CD4-positive, alpha-beta memory T cell (primary cell): Measurements from ENCODE around the gene SAMD14. TPM values are rescaled to one million over a fixed set of nuclear protein-coding genes. Genes with fewer than 3 reads are reported as not detected.

ENCODE experiments used
- CTCF ChIA-PET: fragments of 350-600 bp; sonication (Branson Sonifier 250); formaldehyde crosslinking; loops from one replicate; lab custom pipeline; 2021; ENCODE audit warnings: inconsistent platforms; ENCODE audit not compliant: partially characterized antibody; lab: Charles Lee
- POLR2A ChIA-PET: fragments of 350-600 bp; sonication (Branson Sonifier 250); formaldehyde crosslinking; loops from one replicate; lab custom pipeline; 2021; ENCODE audit not compliant: partially characterized antibody; lab: Charles Lee
- DNase-seq, 5 donors: peaks; one replicate each; pipeline versions ENCODE4 v3.0.0 to v3.0.0-alpha.2; 2020 to 2022; ENCODE audit warnings: mixed read lengths in 1 of 5
- H3K27ac ChIP-seq: one replicate; pipeline ENCODE4 v1.7.0; 2013; ENCODE audit warnings: low read depth, low read length
- H3K27me3 ChIP-seq: 2 replicates; pipeline ENCODE4 v1.7.0; 2013; ENCODE audit warnings: mild to moderate bottlenecking, low read length, moderate library complexity; ENCODE audit not compliant: insufficient read depth
- H3K36me3 ChIP-seq: 2 replicates; pipeline ENCODE4 v1.7.0; 2013; ENCODE audit warnings: mild to moderate bottlenecking, low read length, moderate library complexity; ENCODE audit not compliant: insufficient read depth
- H3K4me1 ChIP-seq: 2 replicates; pipeline ENCODE4 v1.7.0; 2013; ENCODE audit warnings: mild to moderate bottlenecking, low read length, moderate library complexity; ENCODE audit not compliant: insufficient read depth
- H3K4me3 ChIP-seq, 2 donors: one replicate each; pipeline ENCODE4 v1.7.0; 2013; ENCODE audit warnings: low read length in 2 of 2, mild to moderate bottlenecking in 1 of 2
- H3K9me3 ChIP-seq, 2 donors: one replicate each; pipeline ENCODE4 v1.7.0; 2013; ENCODE audit warnings: low read length in 2 of 2, control low read depth in 1 of 2; ENCODE audit not compliant: control insufficient read depth in 1 of 2
- H3K27ac Mint-ChIP-seq, 7 donors: one replicate each; pipeline ENCODE4 v1.8.0; 2020 to 2021; ENCODE audit warnings: mixed read lengths in 7 of 7, mild to moderate bottlenecking in 6 of 7, inconsistent platforms in 3 of 7, moderate library complexity in 3 of 7
- H3K27me3 Mint-ChIP-seq, 2 donors: one replicate each; pipeline ENCODE4 v1.8.0; 2020 to 2021; ENCODE audit warnings: mixed read lengths in 2 of 2
- H3K36me3 Mint-ChIP-seq, 2 donors: one replicate each; pipeline ENCODE4 v1.8.0; 2020 to 2021; ENCODE audit warnings: mixed read lengths in 2 of 2, inconsistent platforms in 1 of 2, mild to moderate bottlenecking in 1 of 2
- H3K4me1 Mint-ChIP-seq, 4 donors: one replicate each; pipeline ENCODE4 v1.8.0; 2020 to 2021; ENCODE audit warnings: mixed read lengths in 4 of 4, mild to moderate bottlenecking in 1 of 4
- H3K4me3 Mint-ChIP-seq, 8 donors: one replicate each; pipeline ENCODE4 v1.8.0; 2020 to 2021; ENCODE audit warnings: mixed read lengths in 8 of 8, mild to moderate bottlenecking in 7 of 8, moderate library complexity in 6 of 8, inconsistent platforms in 3 of 8
- H3K9me3 Mint-ChIP-seq, 8 donors: one replicate each; pipeline ENCODE4 v1.8.0; 2020 to 2021; ENCODE audit warnings: mixed read lengths in 8 of 8, mild to moderate bottlenecking in 5 of 8, inconsistent platforms in 3 of 8, moderate library complexity in 1 of 8
- intact Hi-C: fragments of 100-400 bp; cut with micrococcal nuclease; formaldehyde crosslinking; loops from one replicate; pipeline ENCODE4 v1.15.1; 2023
- polyA plus RNA-seq, 2 donors: library from polyadenylated mRNA; unstranded; fragments of 300-500 nt; fragmentation: Illumina TruSeq; gene quantifications; one replicate each; pipeline ENCODE4 v1.2.3, GENCODE V29; 2021
- total RNA-seq, 2 experiments: library from RNA; stranded (reverse); gene quantifications; one replicate each; pipeline ENCODE4 v1.2.3, GENCODE V29; 2021

SAMD14 gene
- total and polyA plus RNA-seq, 4 experiments from 2014 or later = 0.16 to 1.3 (median 0.72) TPM

- Histone ChIP-seq H3K27me3 (no peaks in the 10 kb centered on the region), H3K9me3 (no peaks in the 10 kb centered on the region), H3K4me1 (no peaks in the 10 kb centered on the region), H3K36me3 (peaks cover 3% of the 10 kb centered on the region), H3K4me3 (no peak overlapping the region), H3K27ac (no peak overlapping the region)
- no peak overlapping the region for H3K4me3 Mint-ChIP-seq
- CTCF ChIA-PET = interaction anchor here (0.8 to 1.4 kb wide), 3 partner anchors 19 to 78 kb away, joined by 3 read pairs; no protein-coding TSS in a partner anchor
- H3K27me3 Mint-ChIP-seq = no peaks in the 10 kb centered on the region
- intact Hi-C loops = no loop called here
- no peaks in the 10 kb centered on the region for H3K4me1 Mint-ChIP-seq
- peaks cover 24 to 38% of the 10 kb centered on the region in 2 donors for H3K36me3 Mint-ChIP-seq
- POLR2A ChIA-PET = no interaction called here
- peak overlapping the region in 1 of 7 donors; percentile 19 for H3K27ac Mint-ChIP-seq
- DNase-seq = peak in 1 of 5 donors; percentile 26
- H3K9me3 Mint-ChIP-seq = no peaks in the 10 kb centered on the region
These were observed 54.4 kb downstream of the SAMD14 start for GRCh38 chr17:50075446-50076032.

GRCh38 chr17:50074227-50074626, 55.7 kb downstream of the SAMD14 start:
- intact Hi-C loops = no loop called here
- H3K4me1 ChIP-seq = no peaks in the 10 kb centered on the region
- no peak overlapping the region for H3K4me3 ChIP-seq

GRCh38 chr17:50072925-50073324, 57.0 kb downstream of the SAMD14 start:
- Mint-ChIP-seq H3K36me3 (peaks cover 26 to 30% of the 10 kb centered on the region in 2 donors), H3K4me3 (no peak overlapping the region), H3K4me1 (no peaks in the 10 kb centered on the region), H3K27ac (no peak overlapping the region), H3K27me3 (no peaks in the 10 kb centered on the region), H3K9me3 (no peaks in the 10 kb centered on the region)
- no peak overlapping the region for H3K4me3 ChIP-seq
- DNase-seq = no peak
- intact Hi-C loops = no loop called here
- POLR2A ChIA-PET = no interaction called here
- H3K27me3 ChIP-seq = no peaks in the 10 kb centered on the region
- CTCF ChIA-PET = interaction anchor here (1.4 to 3.5 kb wide), 2 partner anchors 15 to 46 kb away, joined by 4 to 17 read pairs; no protein-coding TSS in a partner anchor
- peaks cover 3% of the 10 kb centered on the region for H3K36me3 ChIP-seq
- H3K27ac ChIP-seq = no peak overlapping the region
- H3K4me1 ChIP-seq = no peaks in the 10 kb centered on the region
- H3K9me3 ChIP-seq = no peaks in the 10 kb centered on the region

More at GRCh38 chr17:50074227-50074626, 55.7 kb downstream of the SAMD14 start:
- ChIA-PET CTCF (interaction anchor here (1.4 to 3.5 kb wide), 2 partner anchors 13 to 47 kb away, joined by 4 to 17 read pairs; no protein-coding TSS in a partner anchor), POLR2A (no interaction called here)
- H3K36me3 ChIP-seq = peaks cover 3% of the 10 kb centered on the region
- Mint-ChIP-seq H3K9me3 (no peaks in the 10 kb centered on the region), H3K36me3 (peaks cover 26 to 29% of the 10 kb centered on the region in 2 donors), H3K4me3 (no peak overlapping the region), H3K27ac (peak overlapping the region in 1 of 7 donors; percentile 49), H3K4me1 (no peaks in the 10 kb centered on the region), H3K27me3 (no peaks in the 10 kb centered on the region)
- H3K9me3 ChIP-seq = no peaks in the 10 kb centered on the region
- no peak for DNase-seq
- H3K27me3 ChIP-seq = no peaks in the 10 kb centered on the region
- no peak overlapping the region for H3K27ac ChIP-seq

GRCh38 chr17:50072130-50072529, 57.8 kb downstream of the SAMD14 start:
- Mint-ChIP-seq H3K36me3 (peaks cover 18 to 30% of the 10 kb centered on the region in 2 donors), H3K27ac (no peak overlapping the region), H3K4me3 (no peak overlapping the region), H3K4me1 (no peaks in the 10 kb centered on the region), H3K27me3 (no peaks in the 10 kb centered on the region), H3K9me3 (no peaks in the 10 kb centered on the region)
- intact Hi-C loops = no loop called here
- Histone ChIP-seq H3K4me1 (no peaks in the 10 kb centered on the region), H3K27ac (no peak overlapping the region), H3K36me3 (peaks cover 3% of the 10 kb centered on the region), H3K4me3 (no peak overlapping the region), H3K9me3 (no peaks in the 10 kb centered on the region), H3K27me3 (no peaks in the 10 kb centered on the region)
- CTCF ChIA-PET = interaction anchor here (3.5 kb wide), 1 partner anchor 15 kb away, joined by 17 read pairs; no protein-coding TSS in a partner anchor
- peak in 1 of 5 donors; percentile 17 for DNase-seq
- POLR2A ChIA-PET = no interaction called here

- ChIA-PET CTCF (interaction anchor here (3.5 kb wide), 1 partner anchor 16 kb away, joined by 17 read pairs; no protein-coding TSS in a partner anchor), POLR2A (no interaction called here)
- intact Hi-C loops = no loop called here
- Histone ChIP-seq H3K4me3 (no peak overlapping the region), H3K27me3 (no peaks in the 10 kb centered on the region), H3K9me3 (no peaks in the 10 kb centered on the region), H3K36me3 (peaks cover 3% of the 10 kb centered on the region), H3K4me1 (no peaks in the 10 kb centered on the region), H3K27ac (no peak overlapping the region)
- H3K36me3 Mint-ChIP-seq = peaks cover 17 to 30% of the 10 kb centered on the region in 2 donors
- H3K9me3 Mint-ChIP-seq = no peaks in the 10 kb centered on the region
- H3K4me1 Mint-ChIP-seq = no peaks in the 10 kb centered on the region
- no peaks in the 10 kb centered on the region for H3K27me3 Mint-ChIP-seq
- DNase-seq = no peak
- no peak overlapping the region for H3K27ac Mint-ChIP-seq
- peak overlapping the region in 1 of 8 donors; percentile 6 for H3K4me3 Mint-ChIP-seq
These were observed 58.3 kb downstream of the SAMD14 start for GRCh38 chr17:50071692-50072091.

- no peak overlapping the region for H3K4me3 ChIP-seq
- H3K27ac ChIP-seq = no peak overlapping the region
- intact Hi-C loops = no loop called here
- H3K27me3 ChIP-seq = no peaks in the 10 kb centered on the region
- H3K4me1 Mint-ChIP-seq = no peaks in the 10 kb centered on the region
- DNase-seq = peak in 1 of 5 donors; percentile 21
- H3K9me3 Mint-ChIP-seq = no peaks in the 10 kb centered on the region
- H3K27ac Mint-ChIP-seq = no peak overlapping the region
- ChIA-PET CTCF (no interaction called here), POLR2A (no interaction called here)
- H3K4me1 ChIP-seq = no peaks in the 10 kb centered on the region
- H3K4me3 Mint-ChIP-seq = peak overlapping the region in 1 of 8 donors; percentile 6
- H3K9me3 ChIP-seq = no peaks in the 10 kb centered on the region
- no peaks in the 10 kb centered on the region for H3K27me3 Mint-ChIP-seq
- H3K36me3 ChIP-seq = peaks cover 3% of the 10 kb centered on the region
- H3K36me3 Mint-ChIP-seq = peaks cover 17 to 30% of the 10 kb centered on the region in 2 donors
These were observed 58.9 kb downstream of the SAMD14 start for GRCh38 chr17:50070908-50071680.

GRCh38 chr17:50067996-50068395, 62.0 kb downstream of the SAMD14 start:
- H3K4me1 ChIP-seq = no peaks in the 10 kb centered on the region
- H3K27me3 ChIP-seq = no peaks in the 10 kb centered on the region
- peaks cover 3% of the 10 kb centered on the region for H3K36me3 ChIP-seq
- intact Hi-C loops = no loop called here
- peak in 1 of 5 donors; percentile 14 for DNase-seq
- POLR2A ChIA-PET = interaction anchor here (0.6 to 1.6 kb wide), 2 partner anchors 14 to 1546 kb away, joined by 3 read pairs; no protein-coding TSS in a partner anchor
- no peak overlapping the region for H3K4me3 ChIP-seq
- Mint-ChIP-seq H3K9me3 (no peaks in the 10 kb centered on the region), H3K4me3 (no peak overlapping the region), H3K27me3 (no peaks in the 10 kb centered on the region), H3K36me3 (peaks cover 10 to 29% of the 10 kb centered on the region in 2 donors), H3K27ac (no peak overlapping the region), H3K4me1 (no peaks in the 10 kb centered on the region)
- CTCF ChIA-PET = interaction anchor here (1.4 kb wide), 1 partner anchor 26 kb away, joined by 4 read pairs; no protein-coding TSS in a partner anchor
- H3K9me3 ChIP-seq = no peaks in the 10 kb centered on the region
- H3K27ac ChIP-seq = no peak overlapping the region
